Mesothelial cell of epicardium (in vitro differentiated cells): ENCODE data around the gene NEXN. TPM values are rescaled to one million over a fixed set of nuclear protein-coding genes. Genes with fewer than 3 reads are reported as not detected.
"Not testable (repeated sequence)": the region's sequence is repeated elsewhere in the genome, so short reads cannot be mapped to it uniquely, and the experiment has no call there.

Experiments
- DNase-seq, 2 experiments: peaks; one replicate each; pipeline ENCODE4 v3.0.0; 2021; ENCODE audit warnings: low spot score in 2 of 2; ENCODE audit not compliant: unreplicated experiment in 2 of 2
- H3K27ac Mint-ChIP-seq: 2 replicates; pipeline ENCODE4 v1.8.0; 2021; ENCODE audit warnings: mixed read lengths
- H3K27me3 Mint-ChIP-seq: 2 replicates; pipeline ENCODE4 v1.8.0; 2021; ENCODE audit warnings: low read depth, mixed read lengths
- H3K36me3 Mint-ChIP-seq: 2 replicates; pipeline ENCODE4 v1.8.0; 2021; ENCODE audit warnings: mixed read lengths
- H3K4me1 Mint-ChIP-seq: 2 replicates; pipeline ENCODE4 v1.8.0; 2021; ENCODE audit warnings: mixed read lengths
- H3K4me3 Mint-ChIP-seq: 2 replicates; pipeline ENCODE4 v1.8.0; 2021; ENCODE audit warnings: mild to moderate bottlenecking, moderate library complexity, mixed read lengths
- H3K9me3 Mint-ChIP-seq: 2 replicates; pipeline ENCODE4 v1.8.0; 2021; ENCODE audit warnings: mixed read lengths
- total RNA-seq: library from RNA; stranded (reverse); gene quantifications from 3 replicates; pipeline ENCODE4 v1.2.1, GENCODE V29; 2021
- TF ChIP-seq, protein P1 (sequence below): fragments of 200-600 bp; sonication (generic); IDR thresholded peaks from one replicate; pipeline ENCODE4 v1.5.0; 2021; ENCODE audit warnings: antibody characterized with exemption; ENCODE audit not compliant: unreplicated experiment

NEXN gene
- total RNA-seq, 1 donor from 2014 or later: 8.2 TPM

GRCh38 chr1:77975907-77976306 lies 87.5 kb downstream of the NEXN start:
- no peak for DNase-seq
- Mint-ChIP-seq H3K9me3 (no peaks in the 10 kb centered on the region), H3K27me3 (no peaks in the 10 kb centered on the region), H3K36me3 (peaks cover 9% of the 10 kb centered on the region), H3K4me1 (peaks cover 42% of the 10 kb centered on the region), H3K27ac (peak overlapping the region; percentile 92), H3K4me3 (no peak overlapping the region)
- TF ChIP-seq, protein P1, sequence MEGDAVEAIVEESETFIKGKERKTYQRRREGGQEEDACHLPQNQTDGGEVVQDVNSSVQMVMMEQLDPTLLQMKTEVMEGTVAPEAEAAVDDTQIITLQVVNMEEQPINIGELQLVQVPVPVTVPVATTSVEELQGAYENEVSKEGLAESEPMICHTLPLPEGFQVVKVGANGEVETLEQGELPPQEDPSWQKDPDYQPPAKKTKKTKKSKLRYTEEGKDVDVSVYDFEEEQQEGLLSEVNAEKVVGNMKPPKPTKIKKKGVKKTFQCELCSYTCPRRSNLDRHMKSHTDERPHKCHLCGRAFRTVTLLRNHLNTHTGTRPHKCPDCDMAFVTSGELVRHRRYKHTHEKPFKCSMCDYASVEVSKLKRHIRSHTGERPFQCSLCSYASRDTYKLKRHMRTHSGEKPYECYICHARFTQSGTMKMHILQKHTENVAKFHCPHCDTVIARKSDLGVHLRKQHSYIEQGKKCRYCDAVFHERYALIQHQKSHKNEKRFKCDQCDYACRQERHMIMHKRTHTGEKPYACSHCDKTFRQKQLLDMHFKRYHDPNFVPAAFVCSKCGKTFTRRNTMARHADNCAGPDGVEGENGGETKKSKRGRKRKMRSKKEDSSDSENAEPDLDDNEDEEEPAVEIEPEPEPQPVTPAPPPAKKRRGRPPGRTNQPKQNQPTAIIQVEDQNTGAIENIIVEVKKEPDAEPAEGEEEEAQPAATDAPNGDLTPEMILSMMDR: no peak

DNA sequence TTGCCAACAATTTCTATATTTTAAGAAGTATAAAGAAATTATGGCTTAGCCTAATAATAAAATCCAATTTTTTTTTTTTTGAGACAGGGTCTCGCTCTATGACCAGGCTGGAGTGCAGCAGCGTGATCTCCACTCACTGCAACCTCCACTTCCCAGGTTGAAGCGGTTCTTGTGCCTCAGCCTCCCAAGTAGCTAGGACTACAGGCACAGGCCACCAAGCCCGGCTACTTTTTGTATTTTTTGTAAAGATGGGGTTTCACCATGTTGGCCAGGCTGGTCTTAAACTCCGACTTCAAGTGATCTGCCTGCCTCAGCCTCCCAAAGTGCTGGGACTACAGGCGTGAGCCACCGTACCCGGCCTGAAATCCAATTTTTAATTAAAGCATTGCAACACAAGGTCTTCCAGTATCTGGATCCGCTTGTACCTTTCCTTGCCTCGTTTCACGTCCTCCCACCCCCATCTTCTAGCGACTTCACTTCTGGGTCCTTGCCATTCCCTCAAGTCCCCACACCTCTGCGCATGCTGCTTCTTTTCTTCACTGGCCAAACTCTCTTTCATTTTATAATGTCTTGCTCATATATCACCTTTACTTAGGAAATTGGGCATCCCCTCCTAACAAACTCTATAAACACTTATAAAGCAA lies 88.1 kb downstream of the NEXN start:
- TF ChIP-seq, protein P1: no peak
- Mint-ChIP-seq H3K9me3 (no peaks in the 10 kb centered on the region), H3K36me3 (peaks cover 5% of the 10 kb centered on the region), H3K27me3 (no peaks in the 10 kb centered on the region), H3K27ac (no peak overlapping the region), H3K4me3 (no peak overlapping the region), H3K4me1 (peaks cover 40% of the 10 kb centered on the region)
- DNase-seq: no peak

DNA sequence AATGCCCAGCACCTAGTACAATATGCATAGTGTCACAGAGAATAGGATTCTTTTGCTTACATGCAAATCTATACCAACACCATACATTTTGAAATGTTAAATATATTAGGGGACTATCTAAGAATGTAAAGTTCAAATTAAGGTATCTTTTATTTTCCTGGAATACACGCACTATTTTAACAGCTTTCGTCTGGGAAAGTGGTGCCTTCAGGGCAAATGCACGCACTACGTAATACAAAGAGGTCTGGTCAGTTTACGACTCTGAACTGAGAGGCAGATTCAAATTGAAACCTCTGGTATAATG lies 89.5 kb downstream of the NEXN start:
- Mint-ChIP-seq H3K4me3 (no peak overlapping the region), H3K27me3 (no peaks in the 10 kb centered on the region), H3K4me1 (peaks cover 36% of the 10 kb centered on the region), H3K27ac (no peak overlapping the region), H3K36me3 (peaks cover 6% of the 10 kb centered on the region), H3K9me3 (no peaks in the 10 kb centered on the region)
- TF ChIP-seq, protein P1: no peak
- DNase-seq: no peak

- TF ChIP-seq, protein P1: no peak
- Mint-ChIP-seq H3K4me3 (no peak overlapping the region), H3K27ac (no peak overlapping the region), H3K4me1 (peaks cover 36% of the 10 kb centered on the region), H3K36me3 (peaks cover 6% of the 10 kb centered on the region), H3K9me3 (no peaks in the 10 kb centered on the region), H3K27me3 (no peaks in the 10 kb centered on the region)
- DNase-seq: peak; percentile 48 to 66
Measured at GRCh38 chr1:77978293-77978968, 90.0 kb downstream of the NEXN start.

DNA sequence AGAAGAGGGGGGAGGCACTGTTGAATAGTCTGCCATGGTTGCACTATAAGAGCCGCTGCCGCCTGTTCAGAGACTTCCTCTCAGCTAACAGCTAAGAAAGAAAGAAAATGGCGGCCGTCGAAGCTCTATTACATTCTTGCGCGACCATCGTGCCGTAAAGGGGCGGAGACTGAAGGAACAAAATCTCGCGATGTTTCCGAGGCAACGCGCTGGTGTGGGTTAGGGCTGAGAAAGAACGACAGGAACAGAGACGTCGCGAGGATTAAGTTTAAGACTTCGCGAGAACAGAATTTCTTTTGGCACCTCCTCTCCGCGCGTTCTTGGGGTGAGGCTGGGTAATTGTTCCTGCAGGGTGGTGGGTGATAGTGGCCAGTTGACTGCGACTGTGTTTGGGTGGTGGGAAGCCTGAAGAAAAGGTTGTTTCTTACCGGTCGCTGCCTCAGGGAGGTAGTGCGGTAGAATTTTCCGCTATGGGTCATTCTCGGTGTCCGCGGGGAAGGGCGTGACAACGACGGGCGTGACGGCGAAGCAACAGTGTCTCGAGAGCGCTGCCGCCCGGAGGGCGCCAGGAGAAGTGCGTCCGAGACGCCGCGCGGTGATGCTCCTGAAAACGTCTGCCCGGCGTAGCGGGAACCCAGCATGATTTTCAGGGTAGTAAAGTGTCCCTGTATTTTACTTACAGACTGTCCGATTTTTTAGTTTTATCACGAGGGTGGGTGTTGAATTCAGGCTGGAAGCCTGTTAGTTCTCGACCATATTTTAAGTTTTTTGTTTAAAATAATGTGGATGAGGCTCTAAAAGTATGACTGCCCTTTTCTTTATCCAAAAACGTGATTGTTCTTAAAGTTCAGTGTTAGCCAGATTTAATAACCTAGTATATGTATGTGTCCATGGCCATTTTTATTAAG lies 90.8 kb downstream of the NEXN start, which contains the start of gene FUBP1:
FUBP1 (minus strand) TSS at position 104 of the 908 bp plus-strand sequence; CDS start at position 36, 68 bp downstream.
- Mint-ChIP-seq H3K4me3 (no peak within 1 kb of the TSS), H3K36me3 (peaks cover 6% of the 10 kb centered on the region), H3K4me1 (peaks cover 34% of the 10 kb centered on the region), H3K27ac (no peak within 1 kb of the TSS), H3K9me3 (no peaks in the 10 kb centered on the region), H3K27me3 (no peaks in the 10 kb centered on the region)
- TF ChIP-seq, protein P1: peak; percentile 63
- peak; percentile 86 to 94 for DNase-seq

DNA sequence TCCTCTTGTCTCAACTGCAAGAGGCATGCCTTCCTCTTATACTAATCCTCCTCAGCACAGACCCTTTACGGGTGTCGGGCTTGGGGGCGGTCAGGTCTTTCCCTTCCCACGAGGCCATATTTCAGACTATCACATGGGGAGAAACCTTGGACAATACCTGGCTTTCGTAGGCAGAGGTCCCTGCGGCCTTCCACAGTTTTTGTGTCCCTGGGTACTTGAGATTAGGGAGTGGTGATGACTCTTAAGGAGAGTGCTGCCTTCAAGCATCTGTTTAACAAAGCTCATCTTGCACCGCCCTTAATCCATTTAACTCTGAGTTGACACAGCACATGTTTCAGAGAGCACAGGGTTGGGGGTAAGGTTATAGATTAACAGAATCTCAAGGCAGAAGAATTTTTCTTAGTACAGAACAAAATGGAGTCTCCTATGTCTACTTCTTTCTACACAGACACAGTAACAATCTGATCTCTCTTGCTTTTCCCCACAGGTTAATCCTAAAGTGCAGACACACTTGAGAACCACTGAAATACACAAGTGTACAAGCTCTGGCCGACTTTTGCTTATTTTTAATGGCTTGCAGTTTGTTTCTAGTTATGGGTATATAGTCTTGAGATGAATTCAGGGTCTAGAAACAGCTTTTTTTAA lies 95.0 kb downstream of the NEXN start:
- not testable (repeated sequence) for H3K9me3 Mint-ChIP-seq, H3K4me3 Mint-ChIP-seq, H3K27me3 Mint-ChIP-seq, DNase-seq, H3K27ac Mint-ChIP-seq, H3K36me3 Mint-ChIP-seq
- peaks cover 15% of the 10 kb centered on the region for H3K4me1 Mint-ChIP-seq
